HG03571 (cell line): Measurements from ENCODE around the gene EVPL.
A peak's percentile ranks its signal among the peaks of the same experiment; 100 is the strongest.
"Not testable (repeated sequence)": the region's sequence is repeated elsewhere in the genome, so short reads cannot be mapped to it uniquely, and the experiment has no call there.

Experiments used
- ATAC-seq: cut with Tn5 transposase; IDR thresholded peaks from one replicate; pipeline ENCODE4 v1.9.1; 2021; ENCODE audit not compliant: unreplicated experiment

EVPL gene

DNA sequence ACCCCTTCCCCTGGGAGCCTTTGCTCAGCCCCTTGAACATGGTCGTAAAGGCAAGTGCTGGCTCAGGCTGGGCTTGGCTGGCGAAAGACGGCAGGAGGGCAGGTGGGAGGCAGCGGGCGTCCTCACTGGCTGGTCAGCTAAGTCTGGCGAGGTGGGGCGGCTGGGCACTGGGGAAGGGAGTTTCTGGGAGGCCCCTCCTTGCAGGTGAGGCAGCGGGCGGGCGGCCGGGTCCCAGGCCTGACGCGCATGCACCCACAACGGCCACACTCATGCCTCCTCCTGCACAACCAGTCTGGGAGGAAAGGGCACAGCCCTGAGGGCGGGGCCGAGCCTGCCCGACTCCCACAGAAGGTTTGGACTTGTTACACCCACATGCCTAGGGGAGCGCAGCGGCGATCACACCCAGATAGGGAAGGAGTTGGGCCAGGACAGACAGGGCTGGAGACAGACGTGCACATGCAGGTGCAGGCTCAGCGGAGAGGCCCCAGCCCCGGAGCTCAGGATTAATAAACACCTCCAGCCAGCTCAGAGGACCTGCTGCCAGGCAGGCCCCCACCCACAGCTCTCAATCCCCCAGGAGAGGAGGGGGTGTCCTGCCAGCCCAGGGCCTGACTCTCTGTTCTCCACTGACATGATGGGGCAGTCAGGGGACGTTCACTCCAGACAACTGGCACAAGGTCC lies at the start of gene EVPL:
Gene EVPL, minus strand, starts transcription at position 148 of the 681 bp plus-strand sequence. Its CDS starts 108 bp downstream, at position 40.
- no peak for ATAC-seq

DNA sequence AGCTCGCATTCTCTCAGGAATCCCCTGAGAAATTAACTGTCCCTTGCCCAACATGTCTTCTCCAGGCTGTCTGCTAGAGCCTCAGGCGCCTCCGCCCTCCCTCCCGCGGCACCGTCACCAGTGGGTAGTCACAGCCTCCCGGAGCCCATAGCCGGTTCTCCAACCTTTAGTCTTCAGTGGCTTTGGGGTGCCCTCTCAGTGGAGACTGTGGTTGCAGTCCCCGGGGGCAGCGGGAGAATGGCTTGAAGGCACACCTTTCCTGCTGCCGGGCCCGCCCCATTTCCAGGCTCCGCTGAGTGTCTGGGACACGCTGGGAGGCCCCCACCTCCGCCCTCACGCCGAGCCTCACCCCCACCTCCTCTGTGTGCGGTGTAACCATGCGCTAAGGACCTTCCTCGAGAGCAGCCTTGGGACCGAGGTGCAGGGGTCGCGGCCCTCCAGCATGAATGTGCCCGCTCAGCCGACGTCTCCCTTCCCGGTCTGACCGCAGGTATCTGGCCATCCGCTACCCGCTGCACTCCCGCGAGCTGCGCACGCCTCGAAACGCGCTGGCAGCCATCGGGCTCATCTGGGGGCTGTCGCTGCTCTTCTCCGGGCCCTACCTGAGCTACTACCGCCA lies 49.1 kb upstream of the EVPL start:
- no peak for ATAC-seq

DNA sequence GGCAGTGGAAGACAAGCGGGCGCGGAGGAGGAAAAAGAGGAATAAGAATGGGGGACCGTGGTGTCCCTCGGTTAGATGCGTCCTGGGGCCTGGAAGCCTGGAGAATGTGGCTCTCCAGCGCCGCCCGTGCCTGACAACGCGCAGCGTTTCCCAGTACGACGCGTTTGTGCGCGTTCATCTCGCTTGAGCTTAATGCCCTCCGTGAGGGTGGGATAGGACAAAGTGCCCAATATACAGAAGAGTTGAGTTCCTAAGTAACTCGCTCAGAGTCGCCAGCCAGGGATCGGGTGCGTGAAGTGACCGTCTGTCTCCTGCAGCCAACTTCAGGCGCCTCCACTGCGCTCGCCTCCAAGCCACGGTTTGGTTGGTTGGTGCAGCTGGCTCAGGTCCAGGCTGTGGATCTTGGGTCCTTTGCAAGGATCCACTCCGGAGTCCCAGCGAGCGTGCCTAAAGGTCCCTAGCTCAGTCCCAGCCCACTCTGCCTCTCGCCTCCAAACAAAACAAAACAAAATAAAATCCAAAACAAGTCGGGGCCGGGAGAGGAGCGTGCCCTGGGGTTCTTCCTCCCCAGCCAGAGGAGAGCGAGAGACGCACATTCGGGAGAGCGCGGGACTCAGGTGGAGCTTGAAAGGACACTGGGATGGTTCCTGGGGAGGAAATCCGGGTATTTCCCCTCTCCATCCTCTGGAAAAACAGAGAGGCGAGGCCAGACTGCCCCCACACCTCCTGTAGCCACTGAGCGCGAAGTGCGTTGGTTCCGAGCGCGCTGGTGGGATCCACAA lies 48.4 kb upstream of the EVPL start:
- ATAC-seq: no peak

DNA sequence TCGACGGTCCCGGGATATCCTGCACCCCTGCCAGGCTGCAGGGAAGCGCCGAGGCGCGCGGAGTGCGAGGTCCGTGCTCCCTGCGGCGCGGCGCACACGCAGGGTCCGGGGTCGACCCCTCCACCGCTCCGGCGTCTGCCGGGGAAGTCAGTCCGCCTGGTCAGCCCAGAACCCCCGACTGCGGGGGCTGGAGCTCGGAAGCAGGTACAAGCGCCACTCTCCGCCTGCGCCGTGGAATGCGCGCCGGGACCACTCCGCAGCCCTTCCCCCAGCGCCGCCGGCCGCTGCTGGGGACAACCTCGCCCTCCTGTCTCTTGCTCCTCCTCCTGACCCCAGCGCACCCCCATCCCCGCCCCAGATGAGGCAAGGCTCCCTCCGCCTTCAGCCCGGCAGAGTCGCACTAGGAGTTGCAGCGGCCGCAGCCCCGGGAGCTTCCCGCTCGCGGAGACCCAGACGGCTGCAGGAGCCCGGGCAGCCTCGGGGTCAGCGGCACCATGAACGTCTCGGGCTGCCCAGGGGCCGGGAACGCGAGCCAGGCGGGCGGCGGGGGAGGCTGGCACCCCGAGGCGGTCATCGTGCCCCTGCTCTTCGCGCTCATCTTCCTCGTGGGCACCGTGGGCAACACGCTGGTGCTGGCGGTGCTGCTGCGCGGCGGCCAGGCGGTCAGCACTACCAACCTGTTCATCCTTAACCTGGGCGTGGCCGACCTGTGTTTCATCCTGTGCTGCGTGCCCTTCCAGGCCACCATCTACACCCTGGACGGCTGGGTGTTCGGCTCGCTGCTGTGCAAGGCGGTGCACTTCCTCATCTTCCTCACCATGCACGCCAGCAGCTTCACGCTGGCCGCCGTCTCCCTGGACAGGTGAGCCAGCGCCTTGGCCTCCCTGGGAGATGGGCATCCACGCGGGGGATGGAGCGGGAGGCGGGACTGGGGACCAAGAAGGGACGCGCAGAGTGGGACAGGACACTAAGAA lies 47.6 kb upstream of the EVPL start, which contains the start of gene GALR2:
Gene GALR2, plus strand, starts transcription at position 392 of the 974 bp plus-strand sequence. Its CDS starts 103 bp downstream, at position 495.
- ATAC-seq: no peak

DNA sequence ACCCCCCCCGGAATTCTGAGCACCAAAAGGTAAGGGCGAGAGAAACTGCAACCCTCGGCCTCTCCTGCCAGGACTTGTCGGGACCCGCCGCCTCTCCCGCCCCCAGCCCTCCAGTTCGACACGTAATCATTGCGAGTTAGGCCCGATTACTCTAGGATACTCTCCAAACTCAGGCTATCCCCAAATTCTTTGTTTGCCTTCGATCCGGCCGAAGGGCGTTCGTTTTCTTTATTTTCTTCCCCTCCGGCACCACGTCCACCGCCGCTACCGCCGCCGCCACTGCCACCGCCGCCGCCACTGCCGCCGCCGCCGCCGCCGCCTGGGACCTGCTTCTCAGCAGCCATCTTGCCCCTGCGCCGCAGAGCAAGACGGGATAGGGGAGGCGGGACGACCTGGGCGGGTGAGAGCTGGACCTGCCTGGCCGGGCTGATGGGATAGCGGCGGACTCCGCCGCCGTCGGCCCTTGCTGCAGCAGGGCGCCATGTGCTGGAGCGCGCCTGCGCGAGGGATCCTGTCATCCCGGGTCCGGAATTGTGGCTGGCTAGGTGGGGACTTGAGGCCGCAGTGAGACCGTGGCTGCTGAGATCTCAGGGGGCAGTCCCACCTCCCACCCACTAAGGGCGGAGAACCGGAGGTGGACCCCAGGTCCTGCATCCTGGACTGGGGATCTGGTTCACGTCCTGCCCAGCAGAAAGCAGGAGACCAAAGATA lies 45.2 kb upstream of the EVPL start, which contains the start of gene SRP68:
Gene SRP68, minus strand, starts transcription at position 370 of the 711 bp plus-strand sequence. Its CDS starts 26 bp downstream, at position 344.
- ATAC-seq: peak; percentile 78

DNA sequence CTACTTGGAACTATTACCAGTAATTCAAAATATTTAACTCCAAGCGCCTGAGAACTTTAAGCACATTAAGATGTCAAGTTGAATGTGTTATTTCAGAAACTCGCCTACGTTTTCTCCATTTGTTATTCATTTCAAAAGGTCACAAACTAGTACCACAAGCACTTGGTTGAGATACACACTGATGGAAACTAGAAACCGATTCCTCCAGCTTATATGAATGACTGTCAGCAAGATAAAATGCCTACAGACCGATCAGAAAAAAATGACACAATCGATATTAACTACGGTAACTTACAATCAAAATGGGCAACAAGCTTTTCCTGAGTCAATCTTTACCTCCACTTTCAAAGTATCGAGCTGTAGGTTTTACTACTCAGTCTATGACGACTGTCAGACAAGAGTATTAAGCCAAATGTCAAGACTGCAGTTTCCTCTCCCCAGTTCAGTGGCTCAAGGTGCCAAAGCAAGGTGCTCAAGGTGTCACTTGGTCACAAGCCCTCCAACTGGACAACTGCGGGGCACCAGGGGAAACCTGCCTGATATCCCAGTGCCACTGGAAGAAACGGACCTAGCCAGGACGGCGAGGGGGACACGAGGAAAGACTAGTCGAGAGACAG lies 44.5 kb upstream of the EVPL start:
- no peak for ATAC-seq

DNA sequence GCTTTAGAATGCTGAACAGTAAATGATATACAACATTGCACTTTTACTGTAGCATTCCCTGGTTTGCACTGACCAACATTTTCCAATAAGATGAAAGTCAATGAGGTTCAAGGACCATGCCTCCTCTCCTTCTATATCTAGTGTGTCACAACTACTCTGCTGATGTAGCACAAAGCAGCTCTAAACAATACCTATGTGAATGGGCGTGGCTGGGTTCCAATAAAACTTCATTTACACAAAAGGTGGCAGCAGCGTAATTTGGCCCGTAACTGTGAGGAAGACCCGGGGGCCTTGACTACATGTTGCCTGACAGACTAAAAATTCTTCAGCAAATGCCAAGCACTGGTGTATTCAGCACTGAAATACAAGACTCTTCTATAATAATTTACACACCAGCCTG lies 38.7 kb upstream of the EVPL start:
- no peak for ATAC-seq

DNA sequence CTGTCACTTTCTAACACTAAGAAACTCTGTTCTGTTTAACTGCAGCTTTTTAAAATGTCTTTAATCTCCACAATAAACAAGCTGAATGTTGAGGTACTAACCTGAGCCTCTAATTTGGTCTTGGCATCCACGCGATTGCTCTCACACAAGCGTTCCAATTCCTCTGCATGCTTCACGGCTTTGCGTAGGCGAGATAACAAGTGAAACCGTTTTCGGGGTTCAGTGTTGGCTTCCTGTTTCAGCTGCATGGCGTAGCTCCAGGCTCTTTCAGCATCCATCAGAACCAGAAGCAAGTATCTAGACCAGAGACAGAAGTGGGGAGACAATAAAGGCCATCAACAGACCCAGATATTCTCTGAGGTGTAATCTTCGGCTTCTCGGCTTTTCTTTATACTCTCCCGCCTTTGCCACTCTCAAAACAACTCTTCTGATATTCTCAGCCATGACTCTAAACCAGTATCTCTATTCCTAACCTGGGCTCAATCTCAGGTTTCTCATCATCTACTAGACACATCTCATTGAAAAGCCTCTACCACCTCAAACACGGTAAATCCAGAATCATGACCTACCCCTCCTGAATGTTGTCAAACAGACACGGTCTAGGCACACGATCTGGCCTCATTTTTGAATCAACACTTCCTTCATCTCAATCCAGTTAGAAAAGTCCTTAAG lies 36.9 kb upstream of the EVPL start:
- no peak for ATAC-seq

DNA sequence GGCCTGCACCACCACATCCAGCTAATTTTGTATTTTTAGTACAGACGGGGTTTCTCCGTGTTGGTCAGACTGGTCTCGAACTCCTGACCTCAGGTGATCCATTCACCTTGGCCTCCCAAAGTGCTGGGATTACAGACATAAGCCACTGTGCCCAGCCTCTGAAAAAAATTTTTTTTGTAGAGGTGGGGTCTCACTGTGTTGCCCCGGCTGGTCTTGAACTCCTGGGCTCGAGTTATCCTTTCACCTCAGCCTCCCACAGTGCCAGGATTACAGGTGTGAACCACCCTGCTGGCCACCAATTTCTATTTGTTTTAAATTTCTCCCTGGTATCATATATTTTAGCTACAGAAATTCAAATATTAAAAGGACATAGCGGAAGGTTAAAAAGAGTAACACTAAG lies 31.2 kb upstream of the EVPL start:
- not testable (repeated sequence) for ATAC-seq

DNA sequence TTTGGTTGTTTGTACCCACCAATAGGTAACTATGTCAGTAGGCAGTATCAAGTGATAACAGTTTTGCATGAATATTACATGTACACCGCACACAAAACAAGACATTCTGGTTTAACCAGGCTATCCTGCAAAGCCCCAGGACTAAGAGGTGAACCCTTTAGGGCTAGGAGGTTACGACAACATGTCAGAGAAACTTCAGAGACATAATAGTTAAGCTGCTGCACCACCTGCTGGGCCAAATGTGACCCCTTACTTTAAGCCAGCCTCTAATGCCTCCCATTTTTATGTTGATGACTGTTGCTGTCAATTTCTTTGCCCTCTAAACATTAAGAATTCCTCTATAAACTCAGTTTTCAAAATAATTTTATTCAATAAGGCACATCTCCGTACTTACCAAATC lies 29.8 kb upstream of the EVPL start:
- no peak for ATAC-seq

DNA sequence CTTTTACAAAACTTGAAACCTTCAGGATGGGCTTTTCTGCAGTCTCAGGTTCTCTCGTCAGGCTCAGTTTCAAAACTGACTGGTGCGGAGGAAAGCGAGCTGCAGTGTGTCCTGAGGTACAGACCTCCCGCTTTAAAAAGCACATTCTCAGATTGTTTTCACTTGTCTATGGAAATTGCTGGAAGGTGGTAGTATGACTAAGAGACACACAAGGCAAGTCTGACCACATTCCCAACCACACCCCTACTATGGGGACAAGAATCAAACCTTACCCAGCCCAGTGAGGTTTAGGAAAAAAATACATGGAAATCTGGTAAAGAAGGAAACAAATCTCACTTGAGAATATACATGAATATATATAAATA lies 27.0 kb upstream of the EVPL start:
- no peak for ATAC-seq

DNA sequence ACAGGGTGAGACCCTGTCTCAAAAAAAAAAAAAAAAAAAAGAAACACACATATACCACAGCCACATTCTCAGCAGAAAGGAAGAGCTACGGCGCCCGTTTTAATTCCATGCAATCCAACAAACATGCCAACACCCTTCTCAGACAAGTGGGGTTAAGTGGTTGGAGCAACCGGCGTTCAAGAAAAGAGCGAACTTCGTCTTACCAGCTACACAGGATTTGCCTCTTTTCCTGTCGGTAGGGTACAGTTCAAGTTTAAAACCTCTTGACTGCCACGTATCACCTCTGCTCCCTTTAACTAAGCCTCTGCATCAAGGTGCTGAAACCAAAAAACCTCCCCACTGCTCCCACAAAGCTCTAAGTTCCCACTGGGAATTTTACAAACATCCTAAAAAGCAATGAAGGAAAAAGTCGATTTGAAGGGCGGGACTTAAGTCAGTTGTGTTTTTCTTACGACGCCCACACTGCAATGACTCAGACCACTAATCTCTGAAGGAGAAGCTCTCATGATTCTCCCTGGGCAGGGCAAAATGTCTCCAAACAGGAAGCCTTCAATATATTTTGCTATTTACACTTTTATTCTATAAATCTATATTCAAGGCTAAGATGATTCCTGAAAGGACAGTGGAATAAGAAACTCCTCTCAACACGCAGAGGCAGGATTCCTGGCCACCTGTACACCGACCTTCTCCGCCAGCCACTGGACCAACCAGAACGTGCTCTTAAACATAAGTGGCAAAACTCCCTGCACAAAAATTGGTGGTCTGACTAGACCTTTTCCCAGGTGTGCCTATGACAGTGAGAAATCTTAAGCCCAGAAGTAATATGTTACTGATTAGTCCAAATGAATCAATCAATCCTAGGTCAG lies 26.4 kb upstream of the EVPL start:
- no peak for ATAC-seq

DNA sequence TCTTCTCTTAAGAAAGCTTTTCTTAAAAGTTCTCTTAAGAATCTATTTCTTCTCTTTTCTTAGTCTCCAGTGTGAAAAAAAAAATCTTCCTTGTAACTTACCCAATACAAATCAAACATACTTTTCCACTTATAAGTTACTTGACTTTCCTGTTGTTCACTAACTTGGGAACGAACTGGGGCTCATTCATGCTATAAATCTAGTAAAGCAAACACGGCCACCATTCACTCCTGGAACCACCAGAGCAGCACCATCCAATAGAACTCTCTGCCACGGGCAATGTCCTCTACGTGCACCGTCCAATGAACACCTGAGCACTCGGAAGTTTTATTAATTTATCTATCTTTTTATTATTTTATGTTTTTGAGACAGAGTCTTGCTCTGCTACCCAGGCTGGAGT lies 24.5 kb upstream of the EVPL start:
- ATAC-seq: no peak

DNA sequence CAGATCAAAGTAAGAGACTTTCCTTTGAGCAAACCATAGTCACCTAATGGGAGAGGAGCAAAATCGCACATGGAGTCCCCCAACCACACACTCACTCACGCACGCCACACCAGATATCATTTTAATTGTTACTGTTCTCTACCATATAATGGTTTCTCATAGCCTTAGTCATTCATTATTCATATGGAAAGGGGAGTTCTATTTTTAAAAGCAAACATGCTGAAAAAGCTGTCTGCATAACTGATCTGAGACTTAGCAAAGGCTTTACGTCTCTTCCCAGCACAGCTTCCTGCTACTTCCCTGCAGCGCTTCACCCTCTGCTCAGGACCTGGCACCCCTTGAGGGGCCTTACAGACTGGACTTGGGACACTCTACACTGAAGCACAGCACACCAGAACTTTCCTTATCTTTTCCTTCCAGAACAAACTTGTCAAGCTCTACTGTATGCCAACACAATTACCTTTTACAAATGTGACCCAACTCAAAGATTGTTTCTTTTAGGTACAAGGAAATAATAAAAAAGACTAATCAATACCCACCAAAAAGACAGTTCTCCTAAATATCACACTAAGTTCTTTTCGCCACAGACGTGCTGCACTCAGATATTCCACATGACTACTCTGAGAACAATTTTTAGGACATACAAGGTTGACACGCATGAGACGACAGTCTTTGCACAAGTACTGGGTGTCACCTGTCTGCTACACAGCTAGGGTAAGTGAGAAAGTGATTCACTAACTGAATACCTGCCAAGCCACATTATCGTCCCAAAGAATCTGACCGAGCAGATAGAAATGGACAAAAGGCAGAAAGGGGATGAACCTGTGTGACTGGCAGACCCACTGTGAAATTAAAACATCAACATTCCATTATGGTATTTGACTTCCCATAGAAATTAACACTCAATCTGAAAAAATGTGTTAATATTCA lies 23.7 kb upstream of the EVPL start:
- ATAC-seq: no peak

DNA sequence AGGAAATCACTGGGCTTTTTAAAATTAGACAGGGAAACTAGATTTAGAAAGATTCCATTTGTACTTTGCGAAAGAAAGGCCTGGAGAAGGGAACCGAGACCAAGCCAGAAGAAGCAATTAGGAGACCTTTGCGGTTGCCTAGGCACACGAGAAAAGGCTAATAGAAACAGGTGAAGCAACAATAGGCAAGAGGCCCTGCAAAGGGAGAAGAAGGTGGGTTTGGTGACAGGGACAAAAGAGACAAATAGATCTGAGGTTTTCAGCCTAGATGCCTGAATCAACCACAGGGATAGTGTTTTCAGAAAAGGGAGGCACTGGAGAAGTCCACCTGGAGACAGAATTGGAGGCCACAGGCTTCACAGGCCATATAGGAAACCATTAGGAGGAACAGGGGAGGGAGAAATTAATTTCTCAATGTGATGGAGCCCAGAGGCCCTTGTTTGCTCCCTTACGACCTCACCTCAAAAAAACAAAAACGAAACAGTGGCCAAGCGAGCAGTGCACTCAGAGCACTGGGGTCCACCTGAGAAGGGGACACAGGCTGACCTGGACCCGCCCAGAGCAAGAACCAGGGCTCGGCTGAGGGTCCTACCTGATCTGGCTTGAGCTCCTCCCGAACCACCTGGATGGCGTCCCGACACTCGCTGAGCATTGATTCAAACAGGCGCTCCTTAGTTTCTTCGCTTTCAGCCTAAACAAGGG lies 22.9 kb upstream of the EVPL start:
- ATAC-seq: no peak

DNA sequence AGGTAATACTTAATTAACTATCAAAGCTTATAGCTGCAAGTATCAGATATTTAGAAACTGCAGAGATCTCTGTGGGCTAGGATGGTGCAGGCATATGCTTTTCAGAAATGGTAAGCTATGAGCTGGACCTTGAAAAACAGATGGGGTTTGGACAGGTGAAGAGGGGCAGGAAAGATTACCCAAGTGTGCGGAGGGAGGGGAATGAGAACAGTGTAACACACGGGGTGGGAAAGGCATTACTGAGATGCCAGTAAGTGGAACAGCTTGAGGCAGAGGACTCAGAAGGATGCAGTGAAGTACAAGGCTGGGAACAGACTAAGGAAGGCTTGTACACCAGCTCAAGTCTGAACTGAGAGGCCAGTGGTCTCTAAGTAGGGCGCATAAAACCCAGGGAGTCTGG lies 22.1 kb upstream of the EVPL start:
- no peak for ATAC-seq

DNA sequence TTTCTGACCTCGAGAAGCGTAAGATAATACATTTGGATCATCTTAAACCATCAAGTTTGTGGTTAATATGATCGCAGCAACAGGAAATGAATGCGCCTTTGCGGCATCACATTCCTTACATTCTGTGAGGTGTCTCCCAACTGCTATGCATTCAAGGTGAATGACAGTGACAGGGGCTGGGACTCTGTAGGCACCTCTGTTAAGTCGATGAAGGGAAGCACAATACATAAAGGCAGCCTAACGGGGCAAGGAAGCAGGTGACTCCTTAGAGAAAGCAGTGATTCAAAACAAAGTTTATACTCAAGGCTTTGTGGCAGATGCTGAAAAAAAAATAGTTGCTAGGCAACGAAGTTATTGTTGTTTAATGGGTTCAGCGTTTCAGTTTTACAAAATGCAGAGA lies 21.6 kb upstream of the EVPL start:
- ATAC-seq: no peak
